Cardiac fibroblast (primary cell): ENCODE measurements around the gene HMCN1.
A peak's percentile ranks its signal among the peaks of the same experiment; 100 is the strongest.

Experiments used
- DNase-seq, 2 donors: peaks; one replicate each; pipeline versions ENCODE4 v3.0.0 to v3.0.0-alpha.2; 2010; ENCODE audit warnings: low read depth in 2 of 2
- H3K4me3 ChIP-seq, 2 donors: replicated peaks in 1 of 2; 1 replicate in 1 of 2; 2 replicates in 1 of 2; pipeline ENCODE4 v1.5.1; 2011; ENCODE audit warnings: low read depth in 2 of 2, low read length in 2 of 2, mild to moderate bottlenecking in 2 of 2, moderate library complexity in 1 of 2
- CTCF ChIP-seq: IDR thresholded peaks from one replicate; pipeline ENCODE4 v1.5.1; 2011; ENCODE audit warnings: low read depth, mild to moderate bottlenecking, low read length, inconsistent platforms

The HMCN1 gene

GRCh38 chr1:186066411-186066810 is 332.2 kb downstream of the HMCN1 start:
- DNase-seq, result no peak
- no peak for TF ChIP-seq CTCF
- H3K4me3 ChIP-seq, result no peak overlapping the region

- no peak overlapping the region for H3K4me3 ChIP-seq
- TF ChIP-seq CTCF, result no peak
- DNase-seq, result no peak
Measured at GRCh38 chr1:186073697-186074096, 339.5 kb downstream of the HMCN1 start.

- no peak overlapping the region for H3K4me3 ChIP-seq
- DNase-seq, result no peak
- no peak for TF ChIP-seq CTCF
Measured at GRCh38 chr1:186076006-186076405, 341.8 kb downstream of the HMCN1 start.

GRCh38 chr1:186078245-186078644 is 344.1 kb downstream of the HMCN1 start:
- H3K4me3 ChIP-seq, result no peak overlapping the region
- DNase-seq, result peak in 1 of 2 donors; percentile 55
- no peak for TF ChIP-seq CTCF

- H3K4me3 ChIP-seq, result no peak overlapping the region
- no peak for DNase-seq
- no peak for TF ChIP-seq CTCF
Measured at GRCh38 chr1:186079084-186079684, 345.0 kb downstream of the HMCN1 start.

GRCh38 chr1:186082235-186082937 is 348.2 kb downstream of the HMCN1 start:
- no peak for TF ChIP-seq CTCF
- H3K4me3 ChIP-seq, result no peak overlapping the region
- DNase-seq, result peak; percentile 86 to 90
